Measurements from ENCODE around the gene YJU2.

- TF ChIP-seq POLR2A (IDR thresholded peaks at IDR 0.05) (no peak), CTCF (IDR thresholded peaks at IDR 0.05) (no peak)
Observed at GRCh38 chr19:4298810-4299550, 52.1 kb downstream of the YJU2 start.
